CD14-positive monocyte (primary cell): ENCODE measurements around the gene GRK3. TPM values are rescaled to one million over a fixed set of nuclear protein-coding genes. Genes with fewer than 3 reads are reported as not detected.

ENCODE experiments used
- DNase-seq, 3 donors: peaks; one replicate each; pipeline ENCODE4 v3.0.0-alpha.2; 2011 to 2022
- H2AFZ ChIP-seq: 2 replicates; pipeline ENCODE4 v1.6.0; 2012; ENCODE audit warnings: mild to moderate bottlenecking, low read depth, low read length, inconsistent platforms; ENCODE audit not compliant: insufficient read depth, poor library complexity, severe bottlenecking
- H3K27ac ChIP-seq, 2 donors: 1 replicate in 1 of 2; 2 replicates in 1 of 2; pipeline ENCODE4 v1.5.1; 2012 to 2013; ENCODE audit warnings: low read length in 2 of 2, control low read depth in 1 of 2, inconsistent platforms in 1 of 2, low read depth in 1 of 2, mild to moderate bottlenecking in 1 of 2
- H3K27me3 ChIP-seq, 2 donors: one replicate each; pipeline versions ENCODE4 v1.6.0 to v1.6.1; 2011 to 2013; ENCODE audit warnings: low read length in 2 of 2; ENCODE audit not compliant: control insufficient read depth in 2 of 2, insufficient read depth in 2 of 2
- H3K36me3 ChIP-seq, 2 donors: replicated peaks in 1 of 2; 1 replicate in 1 of 2; 2 replicates in 1 of 2; pipeline versions ENCODE4 v1.5.1 to v1.6.1; 2012 to 2013; ENCODE audit warnings: low read length in 2 of 2, control low read depth in 1 of 2, inconsistent platforms in 1 of 2, mild to moderate bottlenecking in 1 of 2; ENCODE audit not compliant: insufficient read depth in 2 of 2, control insufficient read depth in 1 of 2
- H3K4me1 ChIP-seq, 2 donors: 1 replicate in 1 of 2; 2 replicates in 1 of 2; pipeline versions ENCODE4 v1.5.1 to v1.6.1; 2012 to 2013; ENCODE audit warnings: low read length in 2 of 2, control low read depth in 1 of 2, inconsistent platforms in 1 of 2, mild to moderate bottlenecking in 1 of 2, moderate library complexity in 1 of 2; ENCODE audit not compliant: insufficient read depth in 2 of 2, control insufficient read depth in 1 of 2
- H3K4me2 ChIP-seq: replicated peaks from 2 replicates; pipeline ENCODE3; 2012; ENCODE audit warnings: low read length, moderate library complexity, mild to moderate bottlenecking; ENCODE audit not compliant: poor library complexity, severe bottlenecking; ENCODE audit errors: extremely low read depth
- H3K4me3 ChIP-seq, 3 experiments: fragments of 200-600 bp in 1 of 3; sonication (generic) in 1 of 3; replicated peaks in 1 of 3; 1 replicate in 2 of 3; 2 replicates in 1 of 3; pipeline ENCODE4 v1.5.1; 2011 to 2013; ENCODE audit warnings: low read length in 3 of 3, mild to moderate bottlenecking in 3 of 3, control low read depth in 2 of 3, low read depth in 2 of 3, inconsistent platforms in 1 of 3, moderate library complexity in 1 of 3
- H3K79me2 ChIP-seq: 2 replicates; pipeline ENCODE4 v1.6.0; 2012; ENCODE audit warnings: mild to moderate bottlenecking, control low read depth, inconsistent platforms, low read length, moderate library complexity; ENCODE audit not compliant: insufficient read depth
- H3K9ac ChIP-seq: 2 replicates; pipeline ENCODE4 v1.6.0; 2017; ENCODE audit warnings: low read length, mild to moderate bottlenecking; ENCODE audit not compliant: insufficient read depth, poor library complexity, severe bottlenecking
- H3K9me3 ChIP-seq, 2 donors: replicated peaks in 1 of 2; 1 replicate in 1 of 2; 2 replicates in 1 of 2; pipeline versions ENCODE4 v1.5.1 to v1.6.1; 2012 to 2013; ENCODE audit warnings: low read length in 2 of 2, control low read depth in 1 of 2; ENCODE audit not compliant: control insufficient read depth in 1 of 2, insufficient read depth in 1 of 2
- H4K20me1 ChIP-seq: 2 replicates; pipeline ENCODE4 v1.6.0; 2012; ENCODE audit warnings: mild to moderate bottlenecking, low read length, control low read depth, moderate library complexity; ENCODE audit not compliant: insufficient read depth
- H3K27ac Mint-ChIP-seq, 7 donors: one replicate each; pipeline ENCODE4 v1.8.0; 2020; ENCODE audit warnings: mild to moderate bottlenecking in 7 of 7, mixed read lengths in 7 of 7, moderate library complexity in 6 of 7, inconsistent platforms in 2 of 7
- H3K27me3 Mint-ChIP-seq, 3 donors: one replicate each; pipeline ENCODE4 v1.8.0; 2021 to 2022; ENCODE audit warnings: low read depth in 3 of 3, mild to moderate bottlenecking in 3 of 3, mixed read lengths in 3 of 3, moderate library complexity in 3 of 3, inconsistent platforms in 1 of 3
- H3K36me3 Mint-ChIP-seq, 2 donors: one replicate each; pipeline ENCODE4 v1.8.0; 2020; ENCODE audit warnings: mixed read lengths in 2 of 2, inconsistent platforms in 1 of 2, mild to moderate bottlenecking in 1 of 2
- H3K4me1 Mint-ChIP-seq: one replicate; pipeline ENCODE4 v1.8.0; 2020; ENCODE audit warnings: mild to moderate bottlenecking, mixed read lengths
- H3K4me3 Mint-ChIP-seq, 2 donors: one replicate each; pipeline ENCODE4 v1.8.0; 2020; ENCODE audit warnings: mild to moderate bottlenecking in 2 of 2, mixed read lengths in 2 of 2, moderate library complexity in 1 of 2
- H3K9me3 Mint-ChIP-seq, 7 donors: one replicate each; pipeline ENCODE4 v1.8.0; 2020 to 2022; ENCODE audit warnings: mixed read lengths in 7 of 7, mild to moderate bottlenecking in 6 of 7, moderate library complexity in 6 of 7, inconsistent platforms in 2 of 7
- WGBS: methylation state at CpG from one replicate; pipeline ENCODE4 v1.1.5; 2013; ENCODE audit warnings: missing lambda C conversion rate; ENCODE audit not compliant: insufficient coverage; 5-methylcytosine and 5-hydroxymethylcytosine counted together
- intact Hi-C, 2 donors: fragments of 100-400 bp; cut with micrococcal nuclease; formaldehyde crosslinking; loops; one replicate each; pipeline versions ENCODE4 v1.15.0 to v1.15.1; 2023
- polyA plus RNA-seq, 3 donors: library from polyadenylated mRNA; depleted of rRNA in 1 of 3; unstranded in 2 of 3; stranded (reverse) in 1 of 3; fragments of 300-500 nt in 2 of 3; fragments of >200 nt in 1 of 3; fragmentation: Illumina TruSeq in 2 of 3; gene quantifications; 1 replicate in 2 of 3; 2 replicates in 1 of 3; pipeline ENCODE4 v1.2.3, GENCODE V29; 2012 to 2021
- TF ChIP-seq, protein P1 (sequence below): fragments of 200-600 bp; IDR thresholded peaks from one replicate; pipeline ENCODE4 v1.8.0; 2022; ENCODE audit warnings: antibody characterized with exemption, mild to moderate bottlenecking

GRK3 gene
- polyA plus RNA-seq, 3 donors: 8.3 to 33.3 (median 9.6) TPM

DNA sequence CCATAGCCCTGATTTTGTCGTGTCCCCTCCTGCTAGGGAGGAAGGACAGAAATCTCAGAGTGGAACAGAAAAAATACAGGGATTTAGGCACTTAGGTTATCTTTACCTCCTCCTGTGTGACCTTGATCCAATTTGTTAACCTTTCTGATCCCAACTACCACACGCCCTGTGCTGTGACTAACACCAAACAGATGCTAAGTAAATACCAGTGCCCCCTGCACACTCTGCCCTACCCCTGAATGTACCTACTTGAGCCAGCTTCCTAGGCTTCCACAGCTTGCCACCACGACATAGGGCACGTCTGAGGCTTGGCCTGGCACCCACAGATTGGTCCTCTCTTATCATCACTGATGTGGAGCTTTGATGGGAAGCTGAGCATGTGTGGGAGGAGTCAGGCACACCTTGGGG is 186.7 kb downstream of the GRK3 start:
- peaks cover 10% of the 10 kb centered on the region for H3K4me1 Mint-ChIP-seq
- Histone ChIP-seq H3K9me3 (no peaks in the 10 kb centered on the region), H3K9ac (no peak overlapping the region), H2AFZ (no peak overlapping the region), H3K4me1 (peaks cover 0 to 3% of the 10 kb centered on the region in 2 donors), H4K20me1 (no peaks in the 10 kb centered on the region), H3K4me2 (no peak overlapping the region), H3K79me2 (no peaks in the 10 kb centered on the region), H3K27me3 (no peaks in the 10 kb centered on the region), H3K4me3 (no peak overlapping the region), H3K36me3 (no peaks in the 10 kb centered on the region), H3K27ac (no peak overlapping the region)
- DNase-seq: no peak
- peaks cover 0 to 5% (median 0%) of the 10 kb centered on the region in 7 donors for H3K9me3 Mint-ChIP-seq
- intact Hi-C loops: no loop called here
- WGBS: no CpG with 5 or more reads among the region's 4 CpGs
- TF ChIP-seq, protein P1, sequence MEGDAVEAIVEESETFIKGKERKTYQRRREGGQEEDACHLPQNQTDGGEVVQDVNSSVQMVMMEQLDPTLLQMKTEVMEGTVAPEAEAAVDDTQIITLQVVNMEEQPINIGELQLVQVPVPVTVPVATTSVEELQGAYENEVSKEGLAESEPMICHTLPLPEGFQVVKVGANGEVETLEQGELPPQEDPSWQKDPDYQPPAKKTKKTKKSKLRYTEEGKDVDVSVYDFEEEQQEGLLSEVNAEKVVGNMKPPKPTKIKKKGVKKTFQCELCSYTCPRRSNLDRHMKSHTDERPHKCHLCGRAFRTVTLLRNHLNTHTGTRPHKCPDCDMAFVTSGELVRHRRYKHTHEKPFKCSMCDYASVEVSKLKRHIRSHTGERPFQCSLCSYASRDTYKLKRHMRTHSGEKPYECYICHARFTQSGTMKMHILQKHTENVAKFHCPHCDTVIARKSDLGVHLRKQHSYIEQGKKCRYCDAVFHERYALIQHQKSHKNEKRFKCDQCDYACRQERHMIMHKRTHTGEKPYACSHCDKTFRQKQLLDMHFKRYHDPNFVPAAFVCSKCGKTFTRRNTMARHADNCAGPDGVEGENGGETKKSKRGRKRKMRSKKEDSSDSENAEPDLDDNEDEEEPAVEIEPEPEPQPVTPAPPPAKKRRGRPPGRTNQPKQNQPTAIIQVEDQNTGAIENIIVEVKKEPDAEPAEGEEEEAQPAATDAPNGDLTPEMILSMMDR: no peak
- H3K4me3 Mint-ChIP-seq: no peak overlapping the region
- no peak overlapping the region for H3K27ac Mint-ChIP-seq
- H3K27me3 Mint-ChIP-seq: peaks cover 5 to 13% (median 9%) of the 10 kb centered on the region in 3 donors
- H3K36me3 Mint-ChIP-seq: no peaks in the 10 kb centered on the region

DNA sequence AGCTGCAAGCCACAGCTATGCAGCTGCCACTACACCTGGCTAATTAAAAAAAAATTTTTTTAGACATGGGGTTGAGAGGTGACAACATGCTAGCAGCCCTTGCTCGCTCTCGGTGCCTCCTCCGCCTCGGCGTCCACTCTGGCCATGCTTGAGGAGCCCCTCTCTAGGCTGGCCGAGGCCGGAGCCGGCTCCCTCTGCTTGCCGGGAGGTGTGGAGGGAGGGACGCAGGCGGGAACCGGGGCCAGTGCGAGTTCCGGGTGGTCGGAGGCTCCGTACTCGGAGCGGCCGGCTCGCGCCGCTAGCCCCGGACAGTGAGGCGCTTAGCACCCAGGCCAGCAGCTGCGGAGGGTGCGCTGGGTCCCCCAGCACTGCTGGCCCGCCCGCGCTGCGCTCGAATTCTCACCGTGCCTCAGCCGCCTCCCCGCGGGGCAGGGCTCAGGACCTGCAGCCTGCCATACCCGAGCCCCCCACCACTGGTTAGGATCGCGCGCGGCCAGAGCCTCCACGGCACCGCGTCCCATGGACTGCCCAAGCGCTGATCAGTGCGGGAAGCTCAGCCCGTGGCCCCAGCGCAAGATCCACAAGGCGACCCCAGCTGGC is 188.2 kb downstream of the GRK3 start:
- 97% methylated on average over 45 of the region's 48 CpGs for WGBS
- Mint-ChIP-seq H3K9me3 (peaks cover 0 to 5% (median 0%) of the 10 kb centered on the region in 7 donors), H3K27me3 (peaks cover 4 to 14% (median 9%) of the 10 kb centered on the region in 3 donors), H3K4me3 (no peak overlapping the region), H3K36me3 (no peaks in the 10 kb centered on the region), H3K27ac (no peak overlapping the region), H3K4me1 (peaks cover 12% of the 10 kb centered on the region)
- no peak for DNase-seq
- peaks cover 0 to 3% of the 10 kb centered on the region in 2 donors for H3K4me1 ChIP-seq
- H3K27ac ChIP-seq: no peak overlapping the region
- no peaks in the 10 kb centered on the region for H3K36me3 ChIP-seq
- no peaks in the 10 kb centered on the region for H3K27me3 ChIP-seq
- H4K20me1 ChIP-seq: no peaks in the 10 kb centered on the region
- no peak overlapping the region for H2AFZ ChIP-seq
- no peaks in the 10 kb centered on the region for H3K9me3 ChIP-seq
- H3K9ac ChIP-seq: no peak overlapping the region
- intact Hi-C loops: no loop called here
- H3K4me3 ChIP-seq: no peak overlapping the region
- H3K4me2 ChIP-seq: no peak overlapping the region
- no peaks in the 10 kb centered on the region for H3K79me2 ChIP-seq
- TF ChIP-seq, protein P1: no peak
